ENCODE data around the gene ZNF331. TPM values are rescaled to one million over a fixed set of nuclear protein-coding genes. Genes with fewer than 3 reads are reported as not detected.

ZNF331 gene
- total and polyA plus RNA-seq, 2 of the 4 experiments (the other 2 are of a cell fraction), result 6.6 to 11.1 TPM

DNA sequence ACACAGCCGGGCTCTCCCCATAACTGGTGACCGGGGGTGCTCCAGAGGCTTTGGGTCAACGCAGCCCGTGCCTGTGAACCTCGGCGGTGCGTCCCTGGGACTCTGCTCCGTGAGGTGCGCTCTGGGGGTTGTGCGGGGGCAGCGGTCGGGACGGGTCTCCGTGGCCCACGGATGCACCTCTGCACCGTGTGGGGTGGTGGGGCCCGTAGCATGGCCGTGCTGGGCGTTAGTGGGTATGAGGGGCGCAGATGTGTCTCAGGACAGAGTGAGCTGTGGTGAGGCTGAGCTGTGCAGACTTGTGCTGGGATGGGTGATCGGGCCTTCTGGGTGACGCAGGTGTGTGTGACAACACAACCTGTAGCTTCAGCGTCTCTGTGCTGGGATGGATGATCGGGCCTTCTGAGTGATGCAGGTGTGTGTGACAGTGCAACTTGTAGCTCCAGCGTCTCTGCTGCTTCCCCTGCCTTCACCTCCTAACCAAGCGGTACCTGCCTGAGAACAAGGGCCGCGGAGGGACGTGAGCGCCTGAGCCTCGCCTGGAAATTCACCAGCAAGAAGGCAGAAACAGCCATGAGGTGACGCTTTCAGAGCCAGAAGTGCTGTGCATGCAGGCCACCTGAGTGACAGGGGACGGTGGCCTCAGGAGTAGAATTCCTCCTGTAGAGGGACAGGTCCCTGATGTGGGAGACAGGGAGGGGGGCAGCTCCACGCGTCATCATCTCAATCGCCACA lies 599 bp downstream of the ZNF331 start:
- intact Hi-C loops (cut with micrococcal nuclease) (no loop called here), dilution Hi-C loops (cut with HindIII; ENCODE audit: low sequenced_read_pairs, unreplicated experiment) (no loop called here), in situ Hi-C loops (cut with MboI; ENCODE audit: low sequenced_read_pairs) (no loop called here)
- 52% methylated on average over 10 of the region's 36 CpGs; no CpG with 5 or more reads in 1 of the 2 experiments for WGBS, 2 experiments (ENCODE audit: extremely low coverage in 2 of 2, insufficient read length in 1 of 2)
- Histone ChIP-seq H3K9ac (ENCODE audit: low read depth, low read length) (peak overlapping the region; percentile 80), H2BK120ac (ENCODE audit: low read depth, low read length) (no peak overlapping the region), H3K4me3 (ENCODE audit: insufficient read depth, low read depth, low read length) (peak overlapping the region; percentile 76), H3K14ac (replicated peaks; ENCODE audit: low read depth, low read length) (peak overlapping the region; percentile 72), H2AK9ac (replicated peaks; ENCODE audit: low read depth, low read length, poor library complexity) (peak overlapping the region; percentile 85), H3K36me3 (ENCODE audit: control insufficient read depth, insufficient read depth, low read length) (peaks cover 3% of the 10 kb centered on the region), H3K4me2 (ENCODE audit: low read depth, low read length) (peak overlapping the region; percentile 79), H4K5ac (ENCODE audit: low read depth, low read length) (peak overlapping the region; percentile 31; the same call in 1 of the 2 replicates), H4K8ac (ENCODE audit: low read depth in 2 of 2, low read length in 2 of 2) (peak overlapping the region; percentile 17 to 95; a peak in 2 of 4 replicates), H3K4ac (ENCODE audit: low read depth, low read length) (peak overlapping the region; percentile 97), H3K27me3 (ENCODE audit: control insufficient read depth, insufficient read depth, low read length) (no peaks in the 10 kb centered on the region), H2AFZ (replicated peaks; ENCODE audit: low read length, poor library complexity) (peak overlapping the region; percentile 97), H2BK5ac (ENCODE audit: low read depth, low read length, poor library complexity, severe bottlenecking) (peak overlapping the region; percentile 94), H2BK20ac (ENCODE audit: low read depth, low read length) (no peak overlapping the region), H2AK5ac (ENCODE audit: low read depth, low read length) (peak overlapping the region; percentile 7; the same call in 1 of the 2 replicates), H3K56ac (ENCODE audit: extremely low read depth, insufficient read depth, low read length) (no peak overlapping the region; the same call in 1 of the 2 replicates), H3K27ac (ENCODE audit: insufficient read depth, low read length) (peak overlapping the region; percentile 56), H4K20me1 (ENCODE audit: insufficient read depth, low read length) (no peaks in the 10 kb centered on the region), H3K9me3 (ENCODE audit: control insufficient read depth, insufficient read depth, low read length) (no peaks in the 10 kb centered on the region), H3K18ac (ENCODE audit: low read depth, low read length) (no peak overlapping the region), H3K4me1 (ENCODE audit: control insufficient read depth, insufficient read depth, low read length) (0 out of 2 replicates have a peak, but pooled peaks cover 2% of the 10 kb centered on the region), H3K23ac (ENCODE audit: low read depth, low read length) (peak overlapping the region; percentile 36), H4K91ac (ENCODE audit: insufficient read depth, low read depth, low read length) (0 out of 2 replicates have a peak overlapping the region, but pooled peaks have one; percentile 30), H3K9me1 (ENCODE audit: insufficient read depth, low read length) (no peaks in the 10 kb centered on the region), H2BK15ac (ENCODE audit: low read depth, low read length) (no peak overlapping the region), H3K79me1 (ENCODE audit: low read depth in 1 of 2, low read length in 2 of 2) (peaks cover 0 to 18% of the 10 kb centered on the region in 2 experiments; a peak in 2 of 4 replicates)
- ChIA-PET CTCF (no interaction called here), POLR2A (ENCODE audit: unreplicated experiment) (no interaction called here)
- DNase-seq, result no peak
- no TSS peak for BruUV-seq (replicated peaks)
- peak; percentile 9 for ATAC-seq (ENCODE audit: low read depth)
- TF ChIP-seq, protein P1, sequence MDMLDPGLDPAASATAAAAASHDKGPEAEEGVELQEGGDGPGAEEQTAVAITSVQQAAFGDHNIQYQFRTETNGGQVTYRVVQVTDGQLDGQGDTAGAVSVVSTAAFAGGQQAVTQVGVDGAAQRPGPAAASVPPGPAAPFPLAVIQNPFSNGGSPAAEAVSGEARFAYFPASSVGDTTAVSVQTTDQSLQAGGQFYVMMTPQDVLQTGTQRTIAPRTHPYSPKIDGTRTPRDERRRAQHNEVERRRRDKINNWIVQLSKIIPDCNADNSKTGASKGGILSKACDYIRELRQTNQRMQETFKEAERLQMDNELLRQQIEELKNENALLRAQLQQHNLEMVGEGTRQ (IDR thresholded peaks at IDR 0.05; ENCODE audit: low read depth, low read length), result no peak
- TF ChIP-seq CHD1 (IDR thresholded peaks at IDR 0.05; ENCODE audit: low read depth, low read length) (peak; percentile 76; the same call in 1 of the 2 replicates), RCOR1 (IDR thresholded peaks at IDR 0.05; ENCODE audit: insufficient replicate concordance, low read length) (no peak), CEBPB (IDR thresholded peaks at IDR 0.05; ENCODE audit: low read depth, low read length) (no peak), FOS (IDR thresholded peaks at IDR 0.05; ENCODE audit: low read depth, low read length) (no peak), BHLHE40 (IDR thresholded peaks at IDR 0.05; ENCODE audit: low read depth, low read length) (no peak), MAFK (IDR thresholded peaks at IDR 0.05; ENCODE audit: low read depth, low read length) (no peak), MXI1 (IDR thresholded peaks at IDR 0.05; ENCODE audit: borderline replicate concordance, low read depth, low read length) (no peak), RAD21 (IDR thresholded peaks at IDR 0.05; ENCODE audit: low read length) (no peak), POLR2A (IDR thresholded peaks at IDR 0.05; ENCODE audit: low read depth, low read length) (peak; percentile 87), NFE2L2 (IDR thresholded peaks at IDR 0.05; ENCODE audit: low read depth, low read length) (no peak), SMC3 (IDR thresholded peaks at IDR 0.05; ENCODE audit: low read depth, low read length) (no peak), RFX5 (IDR thresholded peaks at IDR 0.05; ENCODE audit: low read depth, low read length) (no peak)
- TF ChIP-seq, protein P2, sequence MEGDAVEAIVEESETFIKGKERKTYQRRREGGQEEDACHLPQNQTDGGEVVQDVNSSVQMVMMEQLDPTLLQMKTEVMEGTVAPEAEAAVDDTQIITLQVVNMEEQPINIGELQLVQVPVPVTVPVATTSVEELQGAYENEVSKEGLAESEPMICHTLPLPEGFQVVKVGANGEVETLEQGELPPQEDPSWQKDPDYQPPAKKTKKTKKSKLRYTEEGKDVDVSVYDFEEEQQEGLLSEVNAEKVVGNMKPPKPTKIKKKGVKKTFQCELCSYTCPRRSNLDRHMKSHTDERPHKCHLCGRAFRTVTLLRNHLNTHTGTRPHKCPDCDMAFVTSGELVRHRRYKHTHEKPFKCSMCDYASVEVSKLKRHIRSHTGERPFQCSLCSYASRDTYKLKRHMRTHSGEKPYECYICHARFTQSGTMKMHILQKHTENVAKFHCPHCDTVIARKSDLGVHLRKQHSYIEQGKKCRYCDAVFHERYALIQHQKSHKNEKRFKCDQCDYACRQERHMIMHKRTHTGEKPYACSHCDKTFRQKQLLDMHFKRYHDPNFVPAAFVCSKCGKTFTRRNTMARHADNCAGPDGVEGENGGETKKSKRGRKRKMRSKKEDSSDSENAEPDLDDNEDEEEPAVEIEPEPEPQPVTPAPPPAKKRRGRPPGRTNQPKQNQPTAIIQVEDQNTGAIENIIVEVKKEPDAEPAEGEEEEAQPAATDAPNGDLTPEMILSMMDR (conservative IDR thresholded peaks at IDR 0.05; ENCODE audit: low read depth, low read length), result no peak
- TF ChIP-seq, protein P3, sequence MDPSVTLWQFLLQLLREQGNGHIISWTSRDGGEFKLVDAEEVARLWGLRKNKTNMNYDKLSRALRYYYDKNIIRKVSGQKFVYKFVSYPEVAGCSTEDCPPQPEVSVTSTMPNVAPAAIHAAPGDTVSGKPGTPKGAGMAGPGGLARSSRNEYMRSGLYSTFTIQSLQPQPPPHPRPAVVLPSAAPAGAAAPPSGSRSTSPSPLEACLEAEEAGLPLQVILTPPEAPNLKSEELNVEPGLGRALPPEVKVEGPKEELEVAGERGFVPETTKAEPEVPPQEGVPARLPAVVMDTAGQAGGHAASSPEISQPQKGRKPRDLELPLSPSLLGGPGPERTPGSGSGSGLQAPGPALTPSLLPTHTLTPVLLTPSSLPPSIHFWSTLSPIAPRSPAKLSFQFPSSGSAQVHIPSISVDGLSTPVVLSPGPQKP (IDR thresholded peaks at IDR 0.05; ENCODE audit: borderline replicate concordance, low read depth, low read length), result no peak

All from IMR-90 (cell line).